Measurements from ENCODE around the gene CUBN.
"Not testable (repeated sequence)": the region's sequence is repeated elsewhere in the genome, so short reads cannot be mapped to it uniquely, and the experiment has no call there.

The CUBN gene

GRCh38 chr10:17141504-17142229, 12.1 kb upstream of the CUBN start:
- DNase-seq (ENCODE audit: low read depth in 2 of 2): no peak

- no peak for DNase-seq (ENCODE audit: low read depth in 2 of 2)
Observed at GRCh38 chr10:17140386-17140761, 10.8 kb upstream of the CUBN start.

DNA sequence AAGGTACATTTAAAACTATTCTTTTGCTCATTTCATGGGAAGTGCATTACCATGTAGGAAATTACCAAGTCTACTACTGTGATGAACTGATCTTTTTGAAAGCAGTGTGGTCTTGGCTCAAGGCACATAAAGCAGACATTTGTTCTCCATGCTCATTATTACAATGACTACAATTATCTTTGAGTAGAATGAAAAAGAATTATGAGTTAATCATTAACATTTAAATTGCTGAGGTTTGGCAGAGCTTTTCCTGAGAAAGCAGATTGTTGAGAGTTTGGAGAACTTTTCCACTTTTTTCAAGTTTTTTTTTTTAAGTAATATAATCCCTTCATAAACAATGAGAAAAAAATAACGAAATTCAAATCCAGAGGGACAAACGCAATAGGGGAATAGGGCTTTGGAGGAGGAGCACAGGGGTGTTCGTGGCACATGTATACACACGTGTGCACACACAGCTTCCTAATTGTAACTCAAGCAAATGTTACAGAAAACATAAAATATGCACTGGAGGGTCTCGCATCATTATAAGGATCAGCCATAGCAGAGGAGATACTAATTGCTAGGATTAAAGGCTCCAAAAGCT, 8.9 kb upstream of the CUBN start:
- no peak for DNase-seq (ENCODE audit: low read depth in 2 of 2)

DNA sequence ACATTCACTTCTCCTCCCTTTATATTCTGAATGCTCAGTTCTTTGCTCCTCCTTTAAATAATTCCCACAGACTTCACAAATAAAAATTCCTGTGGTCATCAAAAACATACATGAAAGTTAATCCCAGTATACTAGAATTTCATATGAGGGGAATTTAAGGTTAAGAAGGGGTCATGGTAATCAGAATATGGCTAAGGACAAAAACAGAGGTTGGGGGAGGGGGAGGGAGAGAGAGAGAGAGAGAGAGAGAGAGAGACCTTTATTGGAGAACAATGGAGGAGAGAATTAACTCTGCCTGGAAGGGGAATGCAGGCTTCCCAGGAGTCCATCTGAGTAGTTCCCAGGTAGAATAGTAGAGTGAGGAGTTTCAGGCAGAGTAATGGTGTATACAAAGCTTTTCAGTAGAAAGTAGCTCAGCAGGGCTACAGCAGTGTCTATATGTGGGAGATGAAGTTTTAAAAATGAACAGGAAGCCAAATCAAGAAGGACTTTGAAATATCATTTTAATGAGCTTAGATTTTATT, 5.2 kb upstream of the CUBN start:
- no peak for DNase-seq (ENCODE audit: low read depth in 2 of 2)

DNA sequence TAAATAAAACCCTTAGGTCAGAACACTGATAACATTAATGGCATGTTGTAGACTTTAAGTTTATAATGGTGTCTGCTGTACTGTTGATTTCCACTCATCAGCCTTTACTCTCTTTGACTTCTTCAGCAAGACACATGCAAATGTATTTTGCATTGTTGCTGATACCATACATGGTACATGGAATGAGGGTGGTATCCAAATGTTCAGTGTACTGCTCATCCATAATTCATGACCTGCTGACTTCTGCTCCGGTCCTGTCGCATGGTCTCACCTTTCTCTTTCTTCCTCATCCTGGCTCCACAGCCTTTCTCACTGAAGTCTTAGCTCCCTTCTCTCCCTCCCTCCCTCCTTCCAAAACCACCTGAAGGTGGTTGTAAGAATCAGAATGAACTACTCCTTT, 4.7 kb upstream of the CUBN start:
- no peak for DNase-seq (ENCODE audit: low read depth in 2 of 2)

- no peak for DNase-seq (ENCODE audit: low read depth in 2 of 2)
Observed at GRCh38 chr10:17128261-17128660, 1.4 kb downstream of the CUBN start.

DNA sequence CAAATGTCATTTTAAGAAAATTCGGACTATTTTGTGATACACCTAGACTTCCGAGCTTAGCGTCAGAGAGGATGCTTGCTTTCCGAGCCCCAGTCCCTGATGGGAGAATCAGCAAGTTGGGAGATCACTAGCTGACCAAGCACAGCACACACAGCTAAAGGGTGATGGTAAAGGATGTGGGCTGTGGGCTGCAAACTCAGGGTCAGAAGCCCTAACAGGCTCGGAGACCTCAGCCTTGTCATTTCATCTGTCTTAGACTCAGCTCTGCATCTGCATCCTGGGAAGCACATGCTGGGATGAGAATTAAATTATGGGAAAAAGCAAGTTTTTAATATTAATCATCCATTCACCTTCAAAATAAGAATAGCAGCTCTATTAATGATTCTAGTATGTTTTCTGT, 3.3 kb downstream of the CUBN start:
- no peak for DNase-seq (ENCODE audit: low read depth in 2 of 2)

DNA sequence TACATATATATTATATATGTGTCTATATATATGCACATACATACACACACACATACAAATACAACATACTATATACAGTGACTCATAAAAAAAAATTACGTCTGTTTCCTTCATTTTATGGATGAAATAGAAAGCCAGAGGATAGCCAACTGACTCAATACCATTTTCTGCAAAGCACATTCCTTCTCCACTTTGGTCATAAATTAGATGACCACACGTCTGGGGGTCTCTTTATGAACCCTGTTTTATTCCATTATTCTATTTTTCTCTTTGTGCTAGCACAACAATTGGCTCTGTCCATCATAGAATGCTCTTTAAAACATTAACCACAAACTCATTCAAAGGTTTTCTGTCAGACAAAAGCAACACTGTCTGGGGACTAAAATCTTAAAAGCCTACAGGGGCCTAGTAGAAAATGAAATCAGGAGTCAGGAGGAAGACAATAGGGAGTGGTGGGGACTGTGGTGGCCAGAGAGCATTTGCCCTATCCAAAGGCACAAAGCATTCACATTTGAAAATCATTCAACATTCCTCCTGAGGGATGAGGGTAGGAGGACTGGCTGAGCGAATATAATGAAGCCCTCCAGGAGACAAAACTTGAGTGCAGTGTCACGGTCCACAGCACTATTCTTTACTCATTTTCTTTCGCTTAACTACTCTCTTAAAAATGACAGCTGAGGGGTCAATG, 4.3 kb downstream of the CUBN start:
- DNase-seq (ENCODE audit: low read depth in 2 of 2): no peak

GRCh38 chr10:17123961-17124360, 5.7 kb downstream of the CUBN start:
- no peak for DNase-seq (ENCODE audit: low read depth in 2 of 2)

DNA sequence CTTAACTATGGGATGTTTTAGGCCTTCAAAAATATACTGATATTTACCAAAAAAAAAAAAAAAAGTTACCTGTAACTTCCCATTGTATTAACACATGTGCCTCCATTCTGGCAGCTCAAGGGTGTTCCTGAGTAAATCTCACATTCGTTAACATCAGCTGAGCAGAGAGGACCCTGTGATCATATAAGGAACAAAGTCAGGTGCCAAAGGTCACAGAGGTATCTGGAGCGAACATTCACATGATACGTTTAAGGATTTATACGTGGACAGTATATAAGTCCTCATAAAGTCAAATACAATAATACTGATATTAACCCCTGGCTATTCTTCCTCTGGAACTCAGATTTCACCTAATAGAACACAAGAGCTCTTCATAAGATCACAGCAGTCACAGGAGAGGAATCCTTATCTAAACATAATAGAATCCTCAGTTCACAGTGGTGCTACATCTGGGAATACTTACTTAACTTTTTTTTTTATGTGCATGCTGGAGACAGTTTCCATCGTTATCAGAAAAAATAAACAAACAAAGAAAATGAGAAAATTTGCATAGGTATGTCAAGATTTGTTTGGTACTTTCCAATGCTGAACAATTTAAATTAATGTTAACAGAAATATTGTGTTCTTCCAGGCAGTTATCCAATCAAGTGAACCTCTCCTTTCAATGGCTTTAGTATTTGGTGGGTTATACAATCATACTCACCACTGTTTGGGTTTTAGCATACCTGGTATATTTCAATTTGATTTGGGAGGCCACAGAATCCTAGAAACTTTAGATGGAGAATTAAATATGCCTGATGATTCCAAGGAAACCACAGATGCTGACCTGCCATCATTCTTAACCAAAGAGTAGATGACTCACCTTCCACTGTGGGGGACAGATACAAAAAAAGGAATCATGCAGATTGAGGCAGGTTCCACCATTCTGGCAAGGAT, 6.6 kb downstream of the CUBN start:
- DNase-seq (ENCODE audit: low read depth in 2 of 2): no peak

GRCh38 chr10:17122052-17122451, 7.6 kb downstream of the CUBN start:
- no peak for DNase-seq (ENCODE audit: low read depth in 2 of 2)

GRCh38 chr10:17120694-17121093, 8.9 kb downstream of the CUBN start:
- DNase-seq (ENCODE audit: low read depth in 2 of 2): no peak

DNA sequence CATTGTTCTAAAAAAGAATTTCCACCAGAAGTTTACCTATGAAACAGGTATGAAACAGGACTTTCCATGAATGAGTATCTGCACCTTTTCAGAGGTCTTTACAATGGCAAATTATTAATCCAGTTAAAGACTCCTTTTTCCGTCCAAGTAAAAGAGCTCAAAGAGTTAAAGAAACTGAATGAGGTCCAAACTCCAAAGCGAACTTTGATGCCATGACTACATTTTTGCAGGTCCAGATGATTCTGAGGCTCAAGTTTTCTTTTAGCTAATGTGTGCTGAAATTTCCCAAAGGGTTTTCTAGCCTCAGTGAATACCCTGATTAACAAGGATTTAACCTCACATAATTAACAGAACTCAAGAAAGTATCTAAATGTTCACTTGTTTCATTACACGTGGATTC, 9.8 kb downstream of the CUBN start:
- DNase-seq (ENCODE audit: low read depth in 2 of 2): no peak

DNA sequence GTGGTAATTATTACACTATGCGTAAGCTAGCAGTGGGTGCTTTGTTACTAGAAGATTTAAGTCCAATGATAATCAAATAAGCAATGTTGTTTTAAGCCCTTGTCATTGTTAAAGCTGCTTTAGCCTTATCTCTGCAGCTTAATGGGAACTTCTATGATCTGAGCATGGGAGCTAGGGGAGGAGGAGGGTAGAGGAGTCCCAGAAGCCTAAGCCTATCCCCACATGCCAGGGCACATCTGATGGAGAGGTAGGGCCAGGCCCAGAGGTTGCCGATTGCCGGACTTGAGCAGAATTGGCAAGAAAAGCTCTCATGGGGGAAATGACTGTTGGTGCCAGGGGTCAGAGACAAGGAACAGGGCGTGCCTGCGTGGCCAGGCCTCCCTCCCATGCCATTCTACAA, 13.4 kb downstream of the CUBN start:
- no peak for DNase-seq (ENCODE audit: low read depth in 2 of 2)

DNA sequence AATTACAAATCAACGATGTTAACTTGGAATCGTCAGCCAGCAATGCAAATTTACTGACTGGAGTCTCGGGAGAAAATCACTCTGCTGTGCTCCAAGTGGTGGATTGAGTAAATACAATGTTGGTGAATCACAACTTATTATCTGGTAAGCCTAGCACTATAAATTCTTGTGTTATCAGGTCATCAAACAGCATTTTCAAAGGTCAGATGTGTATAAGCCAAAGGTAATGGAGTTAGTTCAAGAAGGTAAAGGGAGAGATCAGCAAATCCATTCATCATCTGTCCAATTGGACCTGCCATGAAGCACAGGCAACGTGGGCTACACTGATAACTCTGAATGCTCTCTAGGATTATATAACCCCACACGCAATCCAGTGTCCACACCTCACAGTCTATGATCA, 13.9 kb downstream of the CUBN start:
- no peak for DNase-seq (ENCODE audit: low read depth in 2 of 2)

DNA sequence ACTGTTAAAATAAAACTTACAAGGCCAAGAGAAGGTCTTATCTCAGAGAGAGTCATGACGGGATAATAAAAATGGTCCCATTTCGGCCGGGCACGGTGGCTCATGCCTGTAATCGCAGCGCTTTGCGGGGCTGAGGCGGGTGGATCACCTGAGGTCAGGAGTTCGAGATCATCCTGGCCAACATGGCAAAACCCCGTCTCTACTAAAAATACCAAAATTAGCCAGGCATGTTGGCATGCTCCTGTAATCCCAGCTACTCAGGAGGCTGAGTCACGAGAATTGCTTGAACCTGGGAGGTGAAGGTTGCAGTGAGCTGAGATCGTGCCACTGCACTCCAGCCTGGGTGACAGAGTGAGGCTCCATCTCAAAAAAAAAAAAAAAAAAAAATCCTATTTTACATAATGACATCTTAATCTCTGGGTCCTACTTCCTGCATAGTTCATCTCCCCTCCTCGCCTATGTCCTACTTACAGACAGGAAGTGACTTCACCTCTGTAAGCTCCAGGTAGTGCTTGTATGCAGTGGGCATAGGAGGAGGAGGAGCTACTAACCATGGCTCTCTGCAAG, 14.7 kb downstream of the CUBN start:
- DNase-seq (ENCODE audit: low read depth in 2 of 2): not testable (repeated sequence)

- no peak for DNase-seq (ENCODE audit: low read depth in 2 of 2)
Observed at GRCh38 chr10:17113889-17114540, 15.6 kb downstream of the CUBN start.

DNA sequence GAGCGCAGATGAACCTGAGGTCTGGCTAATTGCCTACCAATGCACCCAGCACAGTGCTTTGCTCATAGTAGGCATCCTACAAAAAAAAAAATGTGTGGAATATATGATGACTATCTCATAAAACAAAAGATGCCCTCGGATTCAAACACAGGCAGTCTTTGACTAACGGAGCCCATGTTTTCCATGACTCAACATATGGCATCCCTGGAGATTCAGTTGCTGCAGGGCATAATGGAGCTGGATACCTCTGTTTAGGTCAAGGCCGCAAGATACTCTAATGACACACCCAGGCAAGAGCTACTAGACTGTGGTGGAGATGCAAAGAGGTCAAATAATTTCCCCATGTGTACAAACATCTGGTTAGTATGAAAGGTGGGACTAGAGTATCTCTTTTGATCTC, 16.3 kb downstream of the CUBN start:
- DNase-seq (ENCODE audit: low read depth in 2 of 2): no peak

DNA sequence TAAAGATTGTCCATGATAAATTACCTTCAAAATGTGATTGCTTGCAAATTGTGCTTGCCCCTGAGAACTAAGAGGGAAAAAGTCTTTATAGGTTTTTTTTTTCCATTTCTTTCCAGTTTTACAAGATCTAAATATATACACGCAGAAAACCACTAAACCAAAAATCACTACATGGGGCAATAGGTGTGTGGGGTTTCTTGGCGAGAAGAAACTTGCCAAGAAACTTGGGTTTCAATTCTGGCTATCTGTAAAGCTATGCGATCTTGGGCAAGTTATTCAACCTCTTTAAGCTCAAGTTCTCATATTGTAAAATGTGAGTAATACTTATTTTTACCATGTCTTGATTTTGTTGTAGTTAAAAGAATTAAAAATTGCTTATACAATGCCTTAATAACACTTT, 17.0 kb downstream of the CUBN start:
- DNase-seq (ENCODE audit: low read depth in 2 of 2): no peak

DNA sequence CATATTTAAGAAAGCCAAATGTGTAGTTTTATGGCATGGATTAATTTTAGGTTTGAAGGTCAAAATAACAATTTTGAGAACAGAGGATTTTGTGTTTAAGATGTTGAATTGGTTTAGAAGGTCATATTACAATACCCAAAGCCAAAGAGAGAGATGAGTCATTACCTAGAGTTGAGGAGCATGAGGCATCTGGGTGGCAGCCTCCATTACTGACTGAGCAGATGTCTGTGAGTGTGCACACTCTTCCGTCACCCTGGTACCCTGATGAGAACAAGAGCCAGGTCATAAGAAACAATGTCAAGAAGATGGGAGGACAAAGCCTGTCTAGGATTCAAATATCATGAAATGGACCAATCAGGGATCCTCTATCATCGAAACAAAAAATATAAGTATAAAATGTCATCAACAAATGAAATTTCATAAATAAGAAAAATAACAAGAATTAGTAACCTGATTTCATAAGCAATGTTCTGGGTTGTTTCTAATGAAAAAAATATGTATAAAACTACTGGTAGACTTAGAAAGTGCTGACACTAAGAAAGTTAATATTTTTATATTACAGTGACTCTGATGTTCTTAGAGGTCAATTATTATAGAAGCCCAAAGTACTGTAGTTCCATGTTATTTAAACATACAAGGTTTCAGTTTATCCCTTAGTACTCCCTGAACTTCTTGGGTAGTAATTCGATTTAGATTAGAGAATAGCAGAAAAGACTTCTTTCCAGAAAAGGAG, 20.0 kb downstream of the CUBN start:
- DNase-seq (ENCODE audit: low read depth in 2 of 2): no peak

Data from activated CD4-positive, alpha-beta T cell treated with anti-CD3 and anti-CD28 coated beads for 24 hours (primary cell).